EL (cell line): ENCODE measurements around the gene FKBP15.
"Not testable (repeated sequence)": the region's sequence is repeated elsewhere in the genome, so short reads cannot be mapped to it uniquely, and the experiment has no call there.

Source experiments
- DNase-seq: peaks from one replicate; pipeline ENCODE4 v3.0.0-alpha.2; 2016

Gene FKBP15

GRCh38 chr9:113178087-113178486 is 43.0 kb downstream of the FKBP15 start:
- DNase-seq: peak; percentile 44

- DNase-seq: no peak
Measured at GRCh38 chr9:113177251-113177650, 43.8 kb downstream of the FKBP15 start.

GRCh38 chr9:113176803-113177202 is 44.3 kb downstream of the FKBP15 start:
- no peak for DNase-seq

GRCh38 chr9:113173341-113173740 is 47.7 kb downstream of the FKBP15 start:
- no peak for DNase-seq

- no peak for DNase-seq
Measured at GRCh38 chr9:113168809-113169208, 52.3 kb downstream of the FKBP15 start.

GRCh38 chr9:113166039-113166438 is 55.0 kb downstream of the FKBP15 start:
- no peak for DNase-seq

- peak; percentile 23 for DNase-seq
Measured at GRCh38 chr9:113164536-113165300, 56.4 kb downstream of the FKBP15 start.

- DNase-seq: no peak
Measured at GRCh38 chr9:113163001-113163400, 58.1 kb downstream of the FKBP15 start.

- DNase-seq: no peak
Measured at GRCh38 chr9:113160571-113160970, 60.5 kb downstream of the FKBP15 start.

- no peak for DNase-seq
Measured at GRCh38 chr9:113158446-113158845, 62.6 kb downstream of the FKBP15 start.

GRCh38 chr9:113156880-113157279 is 64.2 kb downstream of the FKBP15 start:
- no peak for DNase-seq

- no peak for DNase-seq
Measured at GRCh38 chr9:113155911-113156588, 65.0 kb downstream of the FKBP15 start.

- no peak for DNase-seq
Measured at GRCh38 chr9:113154946-113155345, 66.1 kb downstream of the FKBP15 start.

- peak; percentile 71 for DNase-seq
Measured at GRCh38 chr9:113154471-113154870, 66.6 kb downstream of the FKBP15 start.

- no peak for DNase-seq
Measured at GRCh38 chr9:113153599-113153998, 67.5 kb downstream of the FKBP15 start.

GRCh38 chr9:113152699-113153098 is 68.4 kb downstream of the FKBP15 start:
- peak; percentile 62 for DNase-seq

GRCh38 chr9:113151696-113152630 is 69.1 kb downstream of the FKBP15 start:
- no peak for DNase-seq

GRCh38 chr9:113150670-113151611 is 70.1 kb downstream of the FKBP15 start, which contains the start of gene SLC31A2:
Gene SLC31A2 (plus strand): TSS chr9:113151007. CDS start chr9:113151075, 68 bp downstream.
- DNase-seq: peak; percentile 86

GRCh38 chr9:113149561-113149960 is 71.5 kb downstream of the FKBP15 start:
- DNase-seq: not testable (repeated sequence)

GRCh38 chr9:113148781-113149510 is 72.1 kb downstream of the FKBP15 start:
- no peak for DNase-seq

GRCh38 chr9:113148372-113148705 is 72.7 kb downstream of the FKBP15 start:
- DNase-seq: no peak
